GM19324 (cell line): ENCODE results near the gene CTDP1.
"Not testable (repeated sequence)": the region's sequence is repeated elsewhere in the genome, so short reads cannot be mapped to it uniquely, and the experiment has no call there.

Source experiments
- ATAC-seq: cut with Tn5 transposase; IDR thresholded peaks from one replicate; pipeline ENCODE4 v1.9.1; 2021; ENCODE audit warnings: mild to moderate bottlenecking, moderate library complexity; ENCODE audit not compliant: unreplicated experiment, low FRiP score

CTDP1 gene

DNA sequence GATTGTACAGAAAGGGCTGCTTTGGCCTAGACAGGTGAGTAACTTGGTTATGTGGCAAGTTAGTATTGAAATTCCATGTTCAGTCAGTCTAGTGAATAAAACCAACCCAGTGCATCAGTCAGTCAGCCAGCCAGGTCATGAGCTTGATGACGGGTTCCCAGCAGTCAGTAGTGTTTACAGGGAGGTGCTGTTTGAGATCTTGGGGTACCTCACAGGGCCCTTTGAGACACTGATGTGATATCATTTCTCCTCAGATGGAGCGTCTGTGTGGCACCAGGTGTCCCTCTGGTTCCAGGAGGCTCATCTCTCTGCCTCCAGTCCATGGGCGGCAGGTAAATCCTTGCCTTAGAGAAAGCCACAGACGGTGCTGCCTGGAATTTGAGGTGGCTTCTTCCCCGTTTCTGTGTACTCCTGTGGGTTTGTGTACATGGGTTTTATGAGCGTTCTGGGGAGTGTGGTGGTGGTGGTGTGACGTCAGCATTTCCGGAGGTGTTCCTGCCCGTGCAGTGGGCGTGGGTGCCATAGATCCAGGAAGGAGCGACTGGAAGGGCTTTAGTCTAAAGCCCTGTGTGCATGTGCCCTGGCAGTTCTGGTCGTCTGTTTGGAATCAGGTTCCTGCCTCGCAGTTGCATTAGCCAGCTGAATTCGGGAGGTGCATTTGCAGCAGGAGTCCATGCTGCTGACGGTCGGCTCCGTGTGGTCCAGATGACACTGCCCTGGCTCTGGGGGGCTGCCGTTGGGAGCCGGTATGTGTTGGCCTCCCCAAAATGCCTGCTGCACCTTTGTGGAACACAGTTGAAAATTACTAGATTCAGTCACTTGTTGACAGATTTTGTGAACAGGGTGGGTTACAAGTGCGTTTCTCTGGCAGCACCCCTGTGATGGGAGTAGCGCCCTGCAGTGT, 2.1 kb downstream of the CTDP1 start:
- ATAC-seq, result no peak

DNA sequence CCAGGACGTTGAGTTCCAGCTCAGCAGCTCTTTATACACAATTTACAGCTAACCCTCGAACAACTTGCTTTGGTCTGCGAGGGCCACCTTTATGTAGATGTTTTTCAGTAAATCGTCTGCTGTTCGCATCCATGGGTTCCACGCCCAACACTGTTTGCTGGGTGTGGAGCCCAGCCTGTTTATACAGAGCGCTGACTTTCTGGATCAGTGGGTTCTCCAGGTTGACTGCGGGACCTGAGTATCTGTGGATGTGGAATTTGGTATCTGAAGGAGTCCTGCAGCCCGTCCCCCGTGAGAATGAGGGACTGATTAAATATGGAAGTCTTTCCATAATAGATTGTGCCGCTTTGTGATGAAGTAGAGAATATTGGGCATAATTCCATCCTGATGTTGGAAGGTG, 2.9 kb downstream of the CTDP1 start:
- no peak for ATAC-seq

DNA sequence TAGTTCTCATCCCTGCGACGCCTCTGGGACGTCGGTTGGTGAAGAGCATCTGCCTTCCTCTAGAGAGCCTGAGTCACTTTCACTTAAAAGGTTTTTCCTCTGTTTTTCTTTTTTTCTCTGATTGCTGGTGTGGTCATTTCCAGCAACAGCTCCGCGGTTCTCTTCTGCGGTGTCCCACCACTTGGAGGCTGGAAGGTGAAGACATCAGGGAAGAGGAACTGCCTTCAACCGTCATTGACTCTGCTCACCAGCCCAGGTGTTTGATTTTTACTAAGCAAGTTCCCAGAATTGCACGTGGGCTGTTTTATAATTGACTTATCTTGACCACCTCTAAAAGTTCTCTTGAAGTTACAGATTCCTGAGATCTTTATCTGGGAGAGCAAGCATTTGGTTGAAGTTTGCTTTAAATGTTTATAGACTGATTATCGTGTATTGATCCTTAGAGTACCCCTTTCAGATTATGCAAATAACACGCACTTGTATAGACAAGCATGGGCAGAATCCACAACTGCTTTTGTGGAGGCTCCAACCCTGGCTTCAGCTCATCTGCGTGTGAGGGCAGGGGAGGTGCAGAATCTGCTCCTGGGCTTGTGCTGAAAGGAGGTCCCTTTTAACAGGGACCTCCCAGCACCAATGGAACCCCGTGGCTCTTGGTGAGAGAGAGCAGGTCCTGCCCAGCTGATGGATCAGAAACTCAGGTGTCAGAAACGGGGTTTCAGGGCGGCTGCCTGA, 3.5 kb downstream of the CTDP1 start:
- no peak for ATAC-seq

DNA sequence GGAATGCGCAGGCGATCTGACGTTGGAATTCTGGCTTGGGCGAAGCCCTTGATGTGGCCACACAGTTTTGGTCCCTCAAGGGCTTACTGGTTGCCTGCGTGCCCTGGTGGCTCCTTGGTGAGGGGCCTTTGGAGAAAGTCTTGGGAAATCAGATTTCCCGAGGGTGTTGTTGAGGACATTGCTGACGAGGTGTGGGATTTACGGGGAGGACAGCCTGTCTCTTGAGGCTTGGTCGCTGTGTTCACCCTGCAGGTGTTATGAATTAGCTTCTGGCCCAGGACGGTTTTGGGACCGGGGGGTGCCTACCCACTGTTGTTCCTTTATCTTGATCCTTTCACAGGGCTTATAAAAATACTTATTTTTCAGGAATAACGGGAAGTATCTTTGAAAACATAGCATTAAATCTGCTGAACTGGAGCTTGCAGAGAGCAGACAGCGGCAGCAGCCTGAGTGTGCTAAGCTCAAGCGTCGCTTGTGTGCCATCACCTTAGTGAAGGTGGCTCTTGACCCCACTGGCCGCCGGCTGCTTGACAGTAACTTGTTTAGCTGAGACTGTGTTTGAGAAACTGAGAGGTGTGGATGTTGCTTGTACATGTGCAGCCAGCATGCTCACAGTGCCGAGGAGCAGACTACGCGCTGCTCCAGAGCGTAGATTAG, 4.2 kb downstream of the CTDP1 start:
- ATAC-seq, result no peak

DNA sequence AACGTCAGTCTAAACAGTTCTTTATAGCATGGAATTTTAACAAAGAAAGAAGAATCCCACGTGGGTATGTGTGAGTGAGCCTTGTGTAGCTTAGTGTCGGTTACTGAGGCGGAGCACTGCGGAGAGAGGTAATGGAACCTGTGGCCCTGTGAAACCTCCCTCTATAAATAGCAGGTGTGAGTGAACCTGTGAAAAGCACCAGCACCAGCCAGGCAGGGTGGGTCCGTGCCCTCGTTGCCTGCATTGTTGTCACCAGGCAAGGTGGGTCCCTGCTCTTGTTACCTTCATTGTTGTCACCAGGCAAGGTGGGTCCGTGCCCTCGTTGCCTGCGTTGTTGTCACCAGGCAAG, 4.7 kb downstream of the CTDP1 start:
- no peak for ATAC-seq

DNA sequence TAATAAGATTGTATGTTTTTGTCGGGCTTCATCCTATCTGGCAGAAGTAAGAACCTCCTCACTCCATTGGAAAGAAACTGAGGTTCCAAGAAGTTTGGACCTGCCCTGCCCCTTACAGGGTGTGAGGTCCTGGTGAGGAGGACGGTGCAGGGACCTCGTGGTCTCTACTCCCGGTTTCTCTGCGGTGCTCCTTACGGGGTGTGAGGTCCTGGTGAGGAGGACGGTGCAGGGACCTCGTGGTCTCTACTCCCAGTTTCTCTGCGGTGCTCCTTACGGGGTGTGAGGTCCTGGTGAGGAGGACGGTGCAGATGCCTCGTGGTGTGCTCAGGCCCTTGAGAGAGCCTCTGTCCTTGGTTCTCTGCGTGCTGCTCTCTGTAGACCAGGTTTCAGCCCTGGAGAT, 5.2 kb downstream of the CTDP1 start:
- no peak for ATAC-seq

DNA sequence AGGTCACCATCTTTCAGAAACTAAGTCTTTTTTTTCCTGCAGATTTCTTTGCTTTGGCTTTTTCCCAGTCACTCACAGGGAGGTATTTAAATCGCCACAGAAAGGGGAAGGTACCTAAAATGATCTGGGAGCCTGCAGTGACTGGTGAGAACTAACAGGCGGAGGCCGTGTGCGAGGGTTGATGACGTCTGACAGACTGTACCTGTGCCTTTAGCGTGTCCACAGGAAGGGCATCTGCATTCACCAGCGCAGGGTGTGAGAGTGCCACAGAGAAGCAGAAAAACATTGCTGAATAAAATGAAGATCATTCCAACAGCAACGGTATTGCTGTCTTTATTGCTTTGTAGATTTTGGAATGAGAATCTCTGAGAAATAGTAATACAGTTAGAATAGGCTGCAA, 5.7 kb downstream of the CTDP1 start:
- no peak for ATAC-seq

DNA sequence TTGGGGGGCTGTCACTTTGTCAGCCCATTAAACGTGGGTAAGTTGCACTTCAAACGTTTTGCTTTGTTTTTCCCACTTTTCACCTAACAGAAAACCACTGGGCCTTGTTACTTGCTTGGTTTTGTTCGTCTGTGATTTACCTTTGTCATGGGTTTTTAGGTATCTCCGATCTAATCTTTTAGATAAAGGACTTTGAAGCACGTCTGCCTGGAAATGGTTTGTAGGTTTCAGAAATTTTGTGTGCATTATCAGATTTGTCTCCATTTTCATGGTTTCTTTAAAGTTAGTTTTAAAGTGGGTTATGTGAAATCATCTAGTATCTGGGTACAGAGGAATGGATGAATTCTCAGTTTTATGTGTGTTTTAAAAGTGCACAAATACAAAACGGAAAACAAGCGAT, 6.4 kb downstream of the CTDP1 start:
- no peak for ATAC-seq

DNA sequence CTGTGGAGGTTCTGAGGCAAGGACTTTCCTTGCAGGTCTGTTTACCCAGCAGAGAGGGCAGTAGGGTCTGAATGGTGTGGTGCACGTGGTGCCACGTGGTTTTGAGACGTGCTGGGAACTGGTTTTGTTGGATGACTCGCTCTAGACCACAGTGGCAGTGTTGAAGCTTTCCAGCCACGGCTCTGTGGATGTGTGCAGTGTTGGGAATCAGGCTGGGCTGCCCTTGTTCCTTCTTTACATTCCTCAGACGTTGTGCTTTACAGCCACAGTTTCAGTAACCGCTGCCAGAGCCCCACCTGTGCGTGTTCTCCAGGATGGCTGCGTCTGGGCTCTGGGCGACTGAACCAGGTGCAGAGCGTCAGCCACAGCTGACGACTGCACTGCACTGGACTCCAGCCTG, 8.2 kb downstream of the CTDP1 start:
- no peak for ATAC-seq

DNA sequence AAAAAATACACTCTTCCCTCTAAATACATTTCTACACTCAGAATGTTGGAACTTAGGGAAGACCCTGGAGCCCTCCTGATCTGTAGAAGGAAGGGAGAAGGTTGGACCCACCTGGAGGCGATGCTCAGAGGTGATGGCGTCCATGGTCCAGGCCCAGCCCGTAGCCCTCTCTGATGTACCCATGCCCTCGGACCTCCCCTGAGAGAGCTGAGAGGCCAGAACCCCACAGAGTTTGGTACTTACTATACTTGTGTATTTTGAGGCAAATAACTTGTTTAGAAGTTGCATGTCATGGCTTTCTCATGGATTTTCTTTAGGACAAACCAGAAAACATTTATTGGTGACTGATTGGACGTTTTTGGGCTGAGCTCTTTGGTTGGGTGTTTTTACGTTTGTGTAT, 10.5 kb downstream of the CTDP1 start:
- no peak for ATAC-seq

DNA sequence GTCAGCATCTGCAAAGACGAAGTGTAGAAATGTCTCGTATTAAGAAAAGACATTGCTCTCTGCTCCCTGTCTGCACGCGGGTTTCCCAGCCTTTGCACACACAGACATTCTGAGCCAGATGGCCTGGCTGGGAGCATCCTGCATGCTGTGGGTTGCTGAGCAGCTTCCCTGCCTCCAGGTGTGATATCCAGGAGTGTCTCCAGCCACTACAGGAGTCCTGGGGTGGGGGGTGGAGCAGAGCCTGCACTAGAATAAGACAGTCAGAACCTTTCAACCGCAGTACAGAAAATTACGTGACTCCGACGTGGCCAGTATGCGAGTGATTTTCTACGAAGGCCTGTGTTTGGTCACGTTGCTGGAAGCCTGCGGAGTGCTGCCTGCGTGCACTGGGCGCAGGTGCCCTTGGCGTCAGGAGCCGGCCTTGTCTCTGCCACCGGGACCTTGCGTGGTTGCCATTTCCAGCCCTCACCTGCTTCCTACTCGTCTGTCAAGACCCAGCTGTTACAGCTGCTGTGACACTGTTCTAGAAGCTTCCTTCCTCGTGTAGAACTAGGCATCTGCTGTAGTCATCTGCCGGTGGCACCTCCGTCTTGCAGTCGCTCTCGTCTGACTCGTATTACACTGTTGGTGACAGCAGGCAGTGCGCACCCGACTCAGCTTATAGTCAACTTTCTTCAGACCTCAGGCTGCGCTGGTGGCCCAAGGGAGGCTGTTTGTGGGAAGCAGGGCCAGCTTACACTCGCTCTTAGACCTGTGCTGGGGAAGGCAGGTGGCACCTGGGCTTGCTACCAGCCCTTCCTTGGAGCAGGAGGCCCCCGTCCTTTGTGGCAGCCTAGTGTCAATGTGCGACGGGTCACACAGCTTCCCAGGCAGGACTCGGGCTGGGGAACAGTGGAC, 11.2 kb downstream of the CTDP1 start:
- no peak for ATAC-seq

DNA sequence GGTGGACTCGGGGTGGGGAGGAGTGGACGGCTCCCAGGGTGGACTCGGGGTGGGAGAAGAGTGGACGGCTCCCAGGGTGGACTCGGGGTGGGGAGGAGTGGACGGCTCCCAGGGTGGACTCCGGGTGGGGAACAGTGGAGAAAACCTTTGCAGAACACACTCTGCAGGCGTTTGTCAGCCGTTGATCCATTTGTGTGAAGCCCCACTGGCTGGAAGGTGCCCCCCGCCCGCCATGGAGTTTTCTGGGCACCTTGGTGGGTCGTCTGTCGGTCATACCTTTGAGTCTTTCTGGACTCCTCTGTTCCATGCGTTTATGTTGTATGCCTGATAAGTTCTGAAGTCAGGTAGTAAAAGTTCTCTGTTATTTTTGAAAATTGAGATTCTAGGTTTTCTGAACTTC, 12.5 kb downstream of the CTDP1 start:
- ATAC-seq, result no peak

DNA sequence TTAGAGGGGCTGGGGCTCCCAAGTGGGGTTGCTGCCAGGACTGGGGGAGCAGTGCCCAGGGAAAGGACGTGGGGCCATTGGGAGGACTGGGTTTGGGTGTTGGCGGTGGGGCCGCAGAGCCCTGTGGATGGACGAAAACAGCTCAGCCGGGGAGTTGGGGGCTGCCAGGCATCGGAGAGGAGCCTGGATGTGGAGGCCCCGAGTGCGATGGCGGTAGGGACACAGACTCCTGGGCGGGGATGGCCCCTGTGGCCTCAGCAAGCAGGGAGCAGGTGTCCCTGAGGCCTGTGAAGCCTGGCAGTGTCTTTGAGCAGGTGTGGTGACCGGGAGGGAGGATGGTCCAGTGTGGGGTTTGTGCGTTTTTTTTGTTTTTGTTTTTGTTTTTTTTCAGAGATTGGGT, 13.3 kb downstream of the CTDP1 start:
- ATAC-seq, result no peak

DNA sequence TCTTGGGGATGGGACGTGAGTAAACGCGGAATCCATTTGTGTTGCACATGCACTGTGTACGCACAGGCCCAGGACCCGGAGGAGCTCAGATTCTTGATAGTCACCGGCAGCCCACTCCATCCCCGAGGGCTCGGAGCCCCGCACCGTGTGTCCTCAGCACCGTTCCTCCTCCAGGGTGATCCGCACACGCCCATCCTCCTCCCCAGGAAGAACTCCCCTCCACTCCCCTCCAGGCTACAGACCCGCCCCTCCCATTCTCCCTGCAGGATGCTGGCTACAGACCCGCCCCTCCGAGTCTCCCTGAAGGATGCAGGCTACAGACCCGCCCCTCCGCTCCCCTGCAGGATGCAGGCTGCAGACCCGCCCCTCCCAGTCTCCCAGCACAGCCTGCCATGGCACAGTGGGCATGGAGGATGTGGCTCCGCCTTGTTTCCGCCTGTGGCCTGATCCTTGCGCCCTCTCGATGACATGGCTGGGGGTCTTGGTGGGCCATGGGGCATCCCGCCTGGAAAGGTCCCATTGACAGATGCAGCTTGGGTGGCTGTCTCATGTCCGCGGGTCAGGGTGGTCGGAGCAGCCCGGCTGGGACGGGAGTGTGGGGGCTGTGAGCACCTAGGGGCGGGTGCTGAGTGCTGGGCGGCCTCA, 14.1 kb downstream of the CTDP1 start:
- no peak for ATAC-seq

DNA sequence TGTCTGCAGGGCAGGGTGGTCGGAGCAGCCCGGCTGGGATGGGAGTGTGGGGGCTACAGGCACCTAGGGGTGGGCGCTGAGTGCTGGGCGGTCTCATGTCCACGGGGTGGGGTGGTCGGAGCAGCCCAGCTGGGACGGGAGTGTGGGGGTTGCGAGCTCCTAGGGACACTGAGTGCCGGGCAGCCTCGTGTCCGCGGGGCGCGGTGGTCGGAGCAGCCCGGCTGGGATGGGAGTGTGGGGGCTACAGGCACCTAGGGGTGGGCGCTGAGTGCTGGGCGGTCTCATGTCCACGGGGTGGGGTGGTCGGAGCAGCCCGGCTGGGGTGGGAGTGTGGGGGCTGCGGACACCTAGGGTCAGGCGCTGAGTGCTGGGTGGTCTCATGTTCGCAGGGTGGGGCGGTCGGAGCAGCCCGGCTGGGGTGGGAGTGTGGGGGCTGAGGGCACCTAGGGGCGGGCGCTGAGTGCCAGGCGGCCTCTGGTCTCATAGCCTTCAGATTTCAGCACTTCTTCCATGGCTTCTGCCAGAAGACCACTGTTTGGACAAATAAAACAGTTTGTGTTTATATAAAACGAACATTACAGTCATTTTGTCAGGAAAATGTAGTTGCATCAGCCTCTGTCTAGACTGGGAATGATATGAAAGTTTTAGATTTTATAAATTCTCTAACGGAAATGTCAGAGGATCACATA, 14.7 kb downstream of the CTDP1 start:
- ATAC-seq, result not testable (repeated sequence)

DNA sequence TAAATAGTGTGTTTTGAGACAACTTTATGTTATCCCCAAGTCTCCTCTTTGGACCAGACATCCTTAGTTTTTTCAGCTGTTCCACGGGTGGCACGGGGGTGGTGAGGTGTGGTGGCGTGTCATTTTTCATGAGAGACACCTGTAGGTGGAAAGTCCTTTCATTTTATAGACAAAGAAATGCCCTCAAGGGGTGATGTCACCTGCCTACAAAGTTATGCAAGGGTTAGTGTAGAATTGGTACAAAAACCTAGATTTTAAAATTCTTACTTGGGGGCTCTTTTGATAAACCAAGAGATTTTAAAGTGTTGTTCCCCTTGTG, 15.3 kb downstream of the CTDP1 start:
- no peak for ATAC-seq

DNA sequence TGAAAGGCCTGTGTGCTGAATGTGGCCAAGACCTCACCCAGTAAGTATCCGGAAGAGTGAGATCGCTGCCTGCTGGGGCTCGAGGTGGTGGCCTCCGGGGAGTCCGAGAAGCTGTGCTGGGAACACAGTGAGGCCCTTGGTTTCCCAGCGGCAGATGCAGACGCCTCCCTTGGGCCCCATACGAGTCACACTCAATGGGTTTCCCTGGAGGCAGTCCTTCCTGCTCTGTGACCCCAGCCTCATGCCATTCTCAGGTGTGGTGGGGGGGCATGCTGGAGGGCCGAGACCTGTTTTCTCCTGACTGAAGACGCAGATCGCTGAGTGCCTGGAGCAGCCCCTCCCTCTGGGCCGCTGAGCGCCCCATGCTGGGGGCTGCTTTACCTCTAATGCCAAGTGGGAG, 15.7 kb downstream of the CTDP1 start:
- no peak for ATAC-seq

DNA sequence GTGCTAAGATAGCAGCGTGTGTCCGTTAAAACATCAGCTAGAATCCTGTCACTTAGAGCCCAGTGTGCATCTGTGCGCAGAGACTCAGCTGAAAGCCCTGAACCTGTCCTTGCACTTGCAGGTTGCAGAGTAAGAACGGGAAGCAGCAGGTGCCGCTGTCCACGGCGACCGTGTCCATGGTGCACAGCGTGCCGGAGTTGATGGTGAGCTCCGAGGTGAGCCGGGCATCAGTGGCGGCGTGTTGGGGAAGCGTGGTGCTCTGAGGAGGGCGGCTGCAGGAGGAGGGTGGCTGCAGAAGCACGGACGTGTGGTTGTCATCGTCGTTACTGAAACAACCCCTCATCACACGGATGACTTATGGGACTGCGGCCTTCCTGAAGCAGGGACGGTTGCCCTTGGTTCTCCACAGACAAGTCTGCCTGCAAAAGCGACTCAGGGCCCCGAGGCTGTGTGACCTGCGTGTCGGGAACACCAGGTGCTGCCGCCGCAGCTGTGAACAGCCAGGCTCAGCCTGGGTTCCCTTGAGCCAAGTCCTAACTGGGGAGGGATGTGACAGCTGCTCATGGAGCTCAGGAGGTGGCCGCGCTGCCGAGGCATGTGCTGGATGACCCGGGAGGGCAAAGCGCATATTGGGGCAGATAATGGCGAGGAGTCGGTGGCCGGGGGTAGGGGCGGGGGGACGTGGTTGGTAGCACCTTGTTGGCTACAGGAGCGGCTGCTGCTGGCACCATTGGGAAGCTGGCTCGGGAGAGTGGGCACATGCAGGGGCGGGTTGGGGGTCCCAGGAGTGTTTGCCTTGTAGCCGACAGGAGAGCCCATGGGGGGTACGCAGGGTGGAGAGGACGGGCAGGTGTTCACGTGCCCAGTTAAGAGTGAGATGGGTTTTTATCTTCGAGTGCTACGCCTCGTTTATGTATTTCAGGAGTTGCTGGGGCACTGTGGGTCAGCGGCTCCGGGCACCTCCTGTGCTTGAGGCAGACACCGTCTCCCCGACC, 16.6 kb downstream of the CTDP1 start:
- no peak for ATAC-seq
